SK-MEL-5 (cell line): Measurements from ENCODE around the gene LAMTOR4. TPM values are rescaled to one million over a fixed set of nuclear protein-coding genes. Genes with fewer than 3 reads are reported as not detected.
A peak's percentile ranks its signal among the peaks of the same experiment; 100 is the strongest.

Experiments used
- DNase-seq: peaks from one replicate; pipeline ENCODE4 v3.0.0-alpha.2; 2016; ENCODE audit warnings: low read depth, low spot score
- in situ Hi-C: cut with HindIII; loops from 2 replicates; pipeline ENCODE4 v1.10.0; 2016; ENCODE audit warnings: low sequenced_read_pairs, high pct_unique_total_duplicates, low pct_unique_long_range_greater_than_20kb
- total RNA-seq: library from RNA; depleted of rRNA; stranded (reverse); fragments of >200 nt; shearing (Covaris generic); gene quantifications from 2 replicates; pipeline ENCODE4 v1.2.3, GENCODE V29; 2014

Gene LAMTOR4
- total RNA-seq, 1 experiment from 2014 or later: 169 TPM

DNA sequence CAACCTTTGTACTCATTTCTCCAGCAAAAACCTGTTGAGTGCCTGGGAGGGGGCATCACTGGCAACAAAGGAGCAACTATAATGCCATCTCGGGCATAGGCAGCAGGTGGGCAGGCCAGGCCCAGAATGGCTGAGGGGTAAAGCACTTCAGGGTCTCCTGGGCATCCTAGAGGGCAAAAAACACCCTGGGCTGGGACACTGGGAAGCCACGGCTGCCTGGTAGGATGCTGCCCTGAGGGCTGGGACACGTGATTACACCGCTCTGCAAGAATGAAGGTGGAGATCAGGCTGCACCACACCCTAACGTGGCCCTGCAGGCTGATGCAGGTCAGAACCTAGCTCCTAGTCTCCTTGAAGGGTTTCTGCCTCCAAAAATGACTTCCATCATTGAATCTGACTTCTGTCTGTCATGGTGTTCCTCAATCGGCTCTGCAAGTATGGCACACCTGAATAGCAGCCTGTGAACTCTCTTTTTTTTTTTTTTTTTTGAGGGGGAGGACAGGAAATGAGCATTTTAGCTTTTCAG, 14.4 kb downstream of the LAMTOR4 start:
- in situ Hi-C loops: no loop called here
- no peak for DNase-seq

DNA sequence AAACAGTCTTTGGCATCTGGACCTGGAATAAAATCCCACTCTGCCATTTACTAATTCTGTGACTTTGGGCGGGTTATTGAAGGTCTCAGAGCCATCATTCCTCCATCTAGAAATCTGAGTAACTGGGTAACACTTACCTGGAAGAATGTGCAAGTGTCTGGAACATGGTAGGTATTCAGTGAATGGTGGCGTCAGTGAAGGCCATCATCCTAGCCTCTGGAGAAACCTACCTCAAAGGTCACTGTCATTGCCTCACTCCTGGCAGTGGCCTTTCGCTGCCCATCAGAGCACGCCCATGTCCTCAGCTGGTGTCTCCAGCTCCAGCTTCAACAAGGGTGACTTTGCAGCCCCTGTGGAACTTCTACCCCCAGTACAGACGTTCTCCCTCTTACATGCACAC, 15.2 kb downstream of the LAMTOR4 start:
- in situ Hi-C loops: no loop called here
- DNase-seq: no peak

- in situ Hi-C loops: no loop called here
- no peak for DNase-seq
Observed at GRCh38 chr7:100166317-100166940, 17.7 kb downstream of the LAMTOR4 start.

DNA sequence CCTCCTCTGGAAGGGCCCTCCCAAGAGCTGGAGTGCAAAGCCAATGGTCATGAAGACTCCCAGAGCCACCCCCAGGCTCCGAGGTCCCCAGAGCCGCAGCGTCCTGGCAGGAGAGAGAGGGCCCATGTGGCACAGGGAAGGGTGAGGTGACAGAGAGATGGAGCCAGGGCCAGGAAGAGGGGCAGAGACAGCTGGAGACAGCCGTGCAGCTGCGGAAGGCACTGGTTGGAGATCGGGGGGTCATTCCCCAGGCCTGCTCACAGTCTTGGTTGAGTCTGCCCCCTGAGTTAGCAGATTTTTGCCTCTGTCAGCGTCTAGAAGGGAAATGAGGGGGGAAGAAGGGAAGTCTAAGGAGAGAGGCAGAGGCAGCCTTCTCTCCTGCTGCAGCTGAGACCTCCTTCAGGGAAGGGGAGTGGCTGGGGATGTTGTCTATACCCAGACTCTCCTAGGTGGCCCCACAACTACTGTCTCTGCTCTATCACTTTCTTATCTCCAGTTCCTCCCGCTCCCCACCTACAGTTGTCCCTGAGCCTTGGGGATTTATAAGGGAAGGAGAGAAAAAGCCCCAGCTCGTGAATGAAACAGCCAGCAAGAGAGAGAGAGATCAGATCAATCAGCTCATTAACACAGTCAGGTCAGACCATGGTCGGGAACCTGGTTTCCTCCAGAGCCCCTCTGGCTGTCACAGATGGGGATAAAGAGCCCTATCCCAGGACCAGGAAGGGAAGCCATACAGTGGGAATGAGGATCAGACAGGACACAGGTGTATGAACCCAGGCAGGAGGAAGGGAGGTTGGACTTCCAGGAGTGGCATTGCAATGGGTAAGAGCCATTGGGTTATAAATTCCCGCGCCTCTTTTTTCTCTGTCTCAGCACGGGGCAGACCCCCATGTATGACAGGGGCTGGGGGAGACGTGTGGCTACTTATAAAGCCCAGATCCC, 18.5 kb downstream of the LAMTOR4 start:
- in situ Hi-C loops: no loop called here
- no peak for DNase-seq

DNA sequence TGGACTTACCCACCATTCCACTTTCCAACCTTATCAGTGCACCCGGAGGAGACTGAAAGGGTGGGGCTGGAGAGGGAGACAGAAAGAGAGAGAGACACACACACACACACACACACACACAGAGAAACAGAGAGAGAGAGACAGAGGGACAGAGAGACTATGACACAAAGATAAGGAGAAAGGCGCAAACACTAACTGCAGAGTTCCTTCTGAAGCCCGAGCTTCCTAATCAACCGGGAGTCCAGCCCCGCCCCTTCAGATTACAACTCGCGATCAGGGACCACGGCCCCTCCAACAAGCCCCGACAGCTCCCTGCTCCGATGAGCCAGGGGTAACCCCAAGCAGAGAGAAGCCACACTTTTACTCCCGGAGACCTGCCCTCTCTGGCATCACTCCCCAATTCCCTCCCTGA, 19.2 kb downstream of the LAMTOR4 start:
- DNase-seq: no peak
- in situ Hi-C loops: no loop called here

- in situ Hi-C loops: no loop called here
- DNase-seq: no peak
Observed at GRCh38 chr7:100169147-100169850, 20.6 kb downstream of the LAMTOR4 start.

GRCh38 chr7:100170101-100170897, 21.6 kb downstream of the LAMTOR4 start:
- no peak for DNase-seq
- in situ Hi-C loops: no loop called here

DNA sequence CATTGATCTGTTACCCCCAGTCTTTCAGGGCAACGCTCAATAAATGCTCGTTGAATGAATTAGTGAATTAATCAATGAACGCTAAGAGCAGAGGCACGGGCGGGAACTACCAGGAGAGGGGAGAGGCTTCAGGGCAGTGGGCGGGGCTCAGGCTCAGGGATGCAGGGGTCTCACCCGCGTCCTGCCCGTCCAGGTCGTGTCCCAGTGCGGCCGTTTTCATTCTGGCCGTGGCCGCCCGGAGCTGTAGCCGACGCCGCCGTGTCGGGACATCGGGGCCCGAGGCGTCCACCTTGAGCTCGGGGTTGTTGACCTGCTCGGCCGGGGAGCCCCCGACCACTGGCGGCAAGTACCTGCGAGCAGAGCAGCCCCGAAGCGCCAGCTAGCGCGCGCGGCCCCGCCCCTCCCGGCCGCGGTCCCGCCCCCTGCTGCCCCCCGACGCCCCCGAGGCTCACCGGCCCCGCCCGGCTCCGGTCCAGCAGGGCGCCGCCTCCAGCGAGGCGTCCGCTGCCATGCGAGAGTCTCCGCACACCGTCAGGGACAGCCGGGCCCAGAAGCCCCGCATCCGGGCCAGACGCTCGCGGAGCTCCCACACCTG, 22.5 kb downstream of the LAMTOR4 start:
- in situ Hi-C loops: no loop called here
- no peak for DNase-seq

- DNase-seq: no peak
- in situ Hi-C loops: no loop called here
Observed at GRCh38 chr7:100171840-100172239, 23.1 kb downstream of the LAMTOR4 start.

DNA sequence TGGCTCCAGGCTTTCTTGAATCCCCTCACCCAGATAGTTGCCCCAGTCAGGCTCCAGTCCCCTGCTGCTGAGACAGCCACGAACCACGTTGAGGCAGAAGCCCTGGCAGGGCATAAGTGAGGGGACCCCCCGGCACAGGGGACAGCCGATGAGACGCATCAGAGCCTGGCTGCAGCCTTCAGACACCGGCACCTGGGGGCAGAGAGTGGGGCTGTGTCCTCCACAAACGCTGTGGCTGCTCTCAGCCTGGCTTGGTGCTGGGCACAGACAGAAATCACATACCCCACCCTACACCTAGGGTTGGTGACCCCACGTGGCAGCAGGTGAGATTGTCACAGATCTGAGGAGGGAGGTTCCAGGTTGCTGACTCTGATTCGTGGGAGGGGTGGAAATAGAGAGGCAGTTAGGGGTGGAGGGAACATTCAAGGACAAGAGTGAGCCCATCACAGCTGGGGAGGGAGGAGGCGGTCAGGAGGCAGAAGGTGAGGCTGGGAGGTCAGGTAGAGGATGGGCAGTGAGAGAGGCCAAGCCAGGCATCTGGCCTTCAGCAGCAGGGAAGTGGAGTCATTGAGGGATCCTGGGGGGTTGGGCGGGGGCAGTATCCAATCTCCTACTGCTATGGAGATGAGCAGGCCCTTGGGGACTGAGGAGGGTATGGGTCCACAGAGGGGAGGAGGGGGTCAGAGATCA, 25.2 kb downstream of the LAMTOR4 start:
- DNase-seq: no peak
- in situ Hi-C loops: no loop called here

DNA sequence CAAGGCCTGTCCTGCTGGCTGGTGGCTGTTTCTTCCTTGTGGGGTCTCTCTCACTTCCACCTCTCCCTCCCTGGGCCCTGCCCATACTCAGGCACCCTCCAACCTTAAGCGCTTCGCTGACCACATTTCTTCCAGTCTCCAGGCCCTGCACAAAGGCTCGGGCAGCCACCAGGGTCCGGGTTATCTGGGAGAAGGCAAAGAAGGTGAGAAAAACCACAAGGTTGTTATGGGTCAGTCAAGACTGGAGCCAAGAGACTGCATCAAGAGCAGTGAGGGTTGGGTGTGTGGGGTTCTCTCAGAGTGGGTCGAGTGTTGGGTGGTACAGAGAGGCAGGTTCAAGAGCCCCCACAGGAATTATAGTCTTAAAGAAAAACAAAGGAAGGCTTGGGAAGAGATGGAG, 25.9 kb downstream of the LAMTOR4 start:
- DNase-seq: no peak
- in situ Hi-C loops: no loop called here

DNA sequence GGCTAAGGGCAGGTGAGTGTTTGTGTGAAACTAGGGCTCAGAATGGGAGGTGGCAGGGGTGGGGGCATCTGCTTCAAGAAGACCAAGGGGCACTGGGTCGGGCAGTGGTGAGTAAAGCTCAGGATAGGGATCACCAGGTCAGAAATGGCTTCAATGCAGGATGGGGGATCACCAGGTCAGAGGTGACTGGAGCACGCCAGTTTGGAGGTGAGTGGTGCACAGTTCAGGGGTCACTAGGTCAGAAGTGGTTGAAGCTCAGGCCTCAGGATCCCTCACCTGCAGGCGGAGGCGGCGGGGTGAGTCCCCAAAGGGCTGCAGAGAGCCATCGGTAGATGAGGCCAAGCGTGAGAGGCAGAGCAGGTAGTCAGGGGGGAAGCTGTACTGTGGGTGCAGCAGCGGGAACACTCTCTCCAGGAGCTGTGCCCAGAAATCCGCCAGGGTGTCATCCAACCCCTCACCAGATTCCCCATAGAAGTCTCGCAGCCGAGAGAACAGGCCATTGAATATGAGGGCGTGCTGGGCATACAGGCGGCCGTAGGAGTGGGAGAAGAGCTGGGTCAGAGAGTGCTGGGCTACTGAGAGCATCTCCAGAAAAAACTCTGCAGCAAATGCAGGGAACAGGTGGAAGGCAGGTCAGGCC, 26.7 kb downstream of the LAMTOR4 start:
- in situ Hi-C loops: no loop called here

GRCh38 chr7:100176096-100177044, 27.7 kb downstream of the LAMTOR4 start:
- in situ Hi-C loops: no loop called here
- DNase-seq: no peak

More for the DNA sequence above, 26.7 kb downstream of the LAMTOR4 start:
- DNase-seq: no peak

GRCh38 chr7:100177045-100178001, 28.6 kb downstream of the LAMTOR4 start, which contains the start of the genes GPC2 and STAG3:
Gene GPC2, minus strand, starts transcription at chr7:100177381. Its CDS starts 182 bp downstream, at chr7:100177199.
Gene STAG3, plus strand, starts transcription at chr7:100177918. Its CDS starts 2,639 bp downstream, at chr7:100180557.
- in situ Hi-C loops: no loop called here
- DNase-seq: peak; percentile 99
